ENCODE measurements around the gene TBC1D14.
A peak's percentile ranks its signal among the peaks of the same experiment; 100 is the strongest.

TBC1D14 gene

DNA sequence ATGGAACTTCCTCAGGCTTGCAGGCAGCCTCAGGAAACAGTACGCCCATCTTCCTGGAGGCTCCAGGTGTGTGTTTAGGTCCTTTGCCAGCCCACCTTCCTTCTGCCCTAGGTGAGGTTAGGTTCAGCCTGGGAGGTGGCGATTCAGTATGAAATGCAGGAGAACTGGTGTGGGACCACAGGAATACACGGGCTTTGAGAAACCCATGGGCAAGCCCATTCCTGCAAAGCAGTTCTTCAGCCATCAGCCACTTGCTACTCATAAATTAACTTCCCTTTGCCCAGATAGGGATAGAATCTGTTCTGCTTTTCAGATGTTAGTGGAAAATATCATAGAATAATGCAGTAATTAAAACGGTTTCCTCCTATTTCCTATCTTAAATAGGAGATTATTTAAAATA lies 32.2 kb downstream of the TBC1D14 start:
- ATAC-seq (no peak), DNase-seq (ENCODE audit: low spot score in 2 of 2) (no peak)
- H3K27ac Mint-ChIP-seq, result peak overlapping the region; percentile 89
- H3K4me1 Mint-ChIP-seq, result peaks cover 82% of the 10 kb centered on the region
- peak overlapping the region; percentile 65 for H3K4me3 Mint-ChIP-seq
- no peaks in the 10 kb centered on the region for H3K9me3 Mint-ChIP-seq
- peaks cover 19% of the 10 kb centered on the region for H3K36me3 Mint-ChIP-seq

DNA sequence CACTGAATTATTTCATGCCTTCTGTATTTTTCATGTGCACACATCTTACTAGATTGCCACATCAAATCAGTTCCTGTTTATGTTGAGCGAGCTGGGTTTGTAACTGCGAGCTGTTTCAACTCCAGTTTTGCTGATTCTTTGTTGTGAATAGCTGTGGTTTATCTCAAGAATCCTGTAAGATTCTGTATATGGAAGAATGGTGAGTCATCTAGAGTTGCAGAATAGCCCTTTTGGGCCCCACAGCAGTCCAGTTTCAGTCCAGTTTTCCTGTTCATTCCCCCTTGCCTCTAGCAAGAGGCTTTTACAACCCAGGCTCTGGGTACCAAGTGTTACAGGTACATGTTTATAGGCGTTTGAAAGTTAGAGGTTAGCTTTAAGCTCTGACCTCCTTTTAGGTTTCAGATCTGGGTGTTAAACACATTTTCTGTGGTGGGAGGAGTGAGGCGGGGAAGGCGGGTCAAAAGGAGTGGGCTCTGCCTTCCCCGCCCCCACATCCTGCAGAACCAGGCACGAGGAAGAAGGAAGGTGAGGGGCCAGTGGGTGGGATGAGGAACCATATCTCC lies 32.7 kb downstream of the TBC1D14 start:
- peak overlapping the region; percentile 89 for H3K27ac Mint-ChIP-seq
- peak in 1 of 2 donors; percentile 62 for DNase-seq (ENCODE audit: low spot score in 2 of 2)
- H3K4me1 Mint-ChIP-seq, result peaks cover 79% of the 10 kb centered on the region
- peak overlapping the region; percentile 65 for H3K4me3 Mint-ChIP-seq
- ATAC-seq, result peak; percentile 81
- H3K36me3 Mint-ChIP-seq, result peaks cover 20% of the 10 kb centered on the region
- H3K9me3 Mint-ChIP-seq, result no peaks in the 10 kb centered on the region

DNA sequence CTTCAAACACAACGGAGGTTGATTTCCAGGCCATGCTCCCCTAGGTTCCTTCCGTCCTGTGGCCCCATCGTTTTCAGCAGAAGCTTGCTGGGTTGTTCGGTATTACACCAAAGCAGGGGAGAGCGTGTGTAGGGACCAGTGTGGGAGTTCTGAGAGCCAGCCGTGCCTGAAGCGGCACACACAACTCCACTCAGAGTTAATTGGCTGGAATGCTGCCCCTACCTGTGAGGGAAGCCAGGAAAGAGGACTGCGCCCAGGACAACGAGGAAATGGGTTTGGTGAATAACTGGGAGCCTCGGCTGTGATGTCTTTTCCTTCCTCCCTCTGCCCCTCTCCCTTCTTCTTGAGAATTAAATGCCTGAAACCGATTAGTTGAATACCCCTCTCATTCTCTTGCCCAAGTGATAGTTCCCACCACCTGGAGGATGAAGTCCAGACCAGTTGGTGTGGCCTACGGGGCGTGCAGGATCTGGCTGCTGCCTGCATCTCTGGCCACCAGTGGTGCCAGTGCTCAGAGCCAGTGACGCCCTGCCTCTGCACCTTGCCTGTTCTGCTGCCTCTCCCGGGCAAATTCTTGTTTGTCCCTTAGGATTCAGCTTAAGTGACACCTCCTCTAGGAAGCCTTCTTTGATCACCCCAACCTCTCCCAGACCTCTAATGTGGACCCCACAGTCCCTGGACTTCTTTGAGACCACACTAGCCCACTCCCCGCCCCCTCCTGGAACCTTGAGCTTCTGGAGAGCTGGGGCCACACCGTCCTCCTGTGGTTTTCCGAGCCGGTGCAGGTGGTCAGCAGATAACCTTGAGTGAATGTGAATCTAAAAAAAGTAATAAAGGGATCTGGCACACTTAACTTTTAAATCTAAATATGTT lies 33.6 kb downstream of the TBC1D14 start:
- no peak for DNase-seq (ENCODE audit: low spot score in 2 of 2)
- H3K4me1 Mint-ChIP-seq, result peaks cover 78% of the 10 kb centered on the region
- H3K4me3 Mint-ChIP-seq, result peak overlapping the region; percentile 65
- peak overlapping the region; percentile 89 for H3K27ac Mint-ChIP-seq
- ATAC-seq, result no peak
- peaks cover 25% of the 10 kb centered on the region for H3K36me3 Mint-ChIP-seq
- no peaks in the 10 kb centered on the region for H3K9me3 Mint-ChIP-seq

DNA sequence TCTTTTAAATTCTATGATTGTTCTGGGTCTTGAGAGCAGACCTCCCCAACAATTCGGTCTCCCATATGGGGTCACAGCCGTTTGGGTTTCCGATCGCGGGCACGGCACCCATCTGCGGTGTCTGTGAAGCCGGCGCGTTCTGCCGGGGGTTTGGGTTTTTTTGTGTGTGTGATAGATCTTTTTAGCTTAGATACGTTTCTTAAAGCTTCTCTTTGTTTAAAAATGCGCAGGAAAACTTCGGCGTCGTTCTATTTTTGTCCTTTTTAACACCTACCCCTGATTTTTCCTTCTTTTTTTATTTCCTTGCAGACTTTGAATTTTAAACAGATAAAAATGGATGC lies 34.2 kb downstream of the TBC1D14 start:
- Mint-ChIP-seq H3K4me3 (peak overlapping the region; percentile 65), H3K9me3 (no peaks in the 10 kb centered on the region), H3K36me3 (peaks cover 25% of the 10 kb centered on the region), H3K27ac (peak overlapping the region; percentile 89), H3K4me1 (peaks cover 75% of the 10 kb centered on the region)
- ATAC-seq (no peak), DNase-seq (ENCODE audit: low spot score in 2 of 2) (no peak)

- Mint-ChIP-seq H3K4me1 (peaks cover 69% of the 10 kb centered on the region), H3K36me3 (peaks cover 25% of the 10 kb centered on the region), H3K4me3 (no peak overlapping the region), H3K27ac (peak overlapping the region; percentile 89), H3K9me3 (no peaks in the 10 kb centered on the region)
- no peak for ATAC-seq
- DNase-seq (ENCODE audit: low spot score in 2 of 2), result no peak
Observed at GRCh38 chr4:6944301-6945051, 34.9 kb downstream of the TBC1D14 start.

GRCh38 chr4:6945052-6945409 lies 35.4 kb downstream of the TBC1D14 start:
- H3K4me3 Mint-ChIP-seq, result no peak overlapping the region
- H3K27ac Mint-ChIP-seq, result peak overlapping the region; percentile 89
- no peaks in the 10 kb centered on the region for H3K9me3 Mint-ChIP-seq
- no peak for ATAC-seq
- DNase-seq (ENCODE audit: low spot score in 2 of 2), result no peak
- peaks cover 67% of the 10 kb centered on the region for H3K4me1 Mint-ChIP-seq
- H3K36me3 Mint-ChIP-seq, result peaks cover 25% of the 10 kb centered on the region

GRCh38 chr4:6946497-6946896 lies 36.9 kb downstream of the TBC1D14 start:
- H3K4me3 Mint-ChIP-seq, result no peak overlapping the region

DNA sequence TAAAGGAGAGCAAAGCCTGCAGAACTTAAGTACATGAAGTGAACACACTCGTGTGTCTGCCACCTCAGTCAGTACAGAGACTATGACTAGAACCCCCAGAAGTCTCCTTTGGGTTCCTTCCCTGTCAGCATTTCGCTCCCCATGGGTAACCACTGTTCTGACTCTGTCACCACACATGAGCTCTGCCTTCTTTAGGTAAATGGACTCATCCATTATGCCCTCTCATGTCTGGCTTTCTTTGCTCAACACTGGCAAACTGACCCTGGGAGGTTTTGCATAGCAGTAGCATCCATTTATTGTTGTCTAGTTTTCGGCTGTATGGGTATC lies 38.5 kb downstream of the TBC1D14 start:
- DNase-seq (ENCODE audit: low spot score in 2 of 2) (no peak), ATAC-seq (peak; percentile 96)
- H3K9me3 Mint-ChIP-seq, result no peaks in the 10 kb centered on the region
- H3K4me3 Mint-ChIP-seq, result no peak overlapping the region
- peaks cover 52% of the 10 kb centered on the region for H3K4me1 Mint-ChIP-seq
- H3K36me3 Mint-ChIP-seq, result peaks cover 22% of the 10 kb centered on the region
- H3K27ac Mint-ChIP-seq, result peak overlapping the region; percentile 63

More at GRCh38 chr4:6946497-6946896, 36.9 kb downstream of the TBC1D14 start:
- DNase-seq (ENCODE audit: low spot score in 2 of 2) (no peak), ATAC-seq (no peak)
- Mint-ChIP-seq H3K36me3 (peaks cover 25% of the 10 kb centered on the region), H3K4me1 (peaks cover 56% of the 10 kb centered on the region), H3K27ac (no peak overlapping the region), H3K9me3 (no peaks in the 10 kb centered on the region)

GRCh38 chr4:6951880-6952381 lies 42.3 kb downstream of the TBC1D14 start:
- H3K27ac Mint-ChIP-seq, result peak overlapping the region; percentile 75
- DNase-seq (ENCODE audit: low spot score in 2 of 2) (no peak), ATAC-seq (peak; percentile 78)
- no peaks in the 10 kb centered on the region for H3K9me3 Mint-ChIP-seq
- H3K4me1 Mint-ChIP-seq, result peaks cover 45% of the 10 kb centered on the region
- peak overlapping the region; percentile 41 for H3K4me3 Mint-ChIP-seq
- peaks cover 6% of the 10 kb centered on the region for H3K36me3 Mint-ChIP-seq

DNA sequence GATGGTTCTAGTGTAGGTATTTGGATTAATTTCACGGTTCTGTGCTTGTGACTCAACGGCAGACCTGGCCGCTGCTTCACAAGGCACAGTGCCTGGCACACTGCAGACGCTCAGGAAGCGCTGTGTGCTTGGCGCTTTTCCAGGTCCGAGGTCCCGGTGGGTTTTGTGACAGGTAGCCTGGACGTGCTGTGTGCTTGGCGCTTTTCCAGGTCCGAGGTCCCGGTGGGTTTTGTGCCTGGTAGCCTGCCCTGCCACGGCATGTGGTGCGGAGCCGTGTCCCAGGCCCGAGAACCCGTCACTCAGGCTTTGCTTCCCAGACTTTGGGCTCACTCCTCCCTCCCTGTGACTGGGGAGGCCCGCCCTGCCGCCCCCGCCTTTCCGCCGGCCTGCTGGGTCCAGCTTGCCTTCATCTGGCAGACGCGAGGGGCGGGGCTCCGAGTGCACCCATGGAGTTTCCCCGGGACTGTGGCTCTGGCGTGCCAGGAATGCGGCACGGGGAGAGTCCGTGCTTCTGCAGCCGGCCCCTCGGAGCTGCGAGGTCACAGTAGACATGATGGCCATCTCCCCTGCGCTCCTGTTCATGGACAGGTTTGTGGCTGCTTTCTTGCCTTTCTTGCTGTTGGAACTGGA lies 44.2 kb downstream of the TBC1D14 start:
- Mint-ChIP-seq H3K4me1 (peaks cover 33% of the 10 kb centered on the region), H3K4me3 (no peak overlapping the region), H3K36me3 (no peaks in the 10 kb centered on the region), H3K27ac (no peak overlapping the region), H3K9me3 (no peaks in the 10 kb centered on the region)
- DNase-seq (ENCODE audit: low spot score in 2 of 2) (no peak), ATAC-seq (no peak)

GRCh38 chr4:6955261-6955911 lies 45.8 kb downstream of the TBC1D14 start:
- peak overlapping the region; percentile 10 for H3K27ac Mint-ChIP-seq
- no peaks in the 10 kb centered on the region for H3K9me3 Mint-ChIP-seq
- H3K4me3 Mint-ChIP-seq, result no peak overlapping the region
- no peaks in the 10 kb centered on the region for H3K36me3 Mint-ChIP-seq
- DNase-seq (ENCODE audit: low spot score in 2 of 2), result no peak
- H3K4me1 Mint-ChIP-seq, result peaks cover 32% of the 10 kb centered on the region
- ATAC-seq, result no peak

- H3K4me1 Mint-ChIP-seq, result peaks cover 32% of the 10 kb centered on the region
- no peak overlapping the region for H3K4me3 Mint-ChIP-seq
- ATAC-seq, result no peak
Observed at GRCh38 chr4:6956087-6956433, 46.4 kb downstream of the TBC1D14 start.

DNA sequence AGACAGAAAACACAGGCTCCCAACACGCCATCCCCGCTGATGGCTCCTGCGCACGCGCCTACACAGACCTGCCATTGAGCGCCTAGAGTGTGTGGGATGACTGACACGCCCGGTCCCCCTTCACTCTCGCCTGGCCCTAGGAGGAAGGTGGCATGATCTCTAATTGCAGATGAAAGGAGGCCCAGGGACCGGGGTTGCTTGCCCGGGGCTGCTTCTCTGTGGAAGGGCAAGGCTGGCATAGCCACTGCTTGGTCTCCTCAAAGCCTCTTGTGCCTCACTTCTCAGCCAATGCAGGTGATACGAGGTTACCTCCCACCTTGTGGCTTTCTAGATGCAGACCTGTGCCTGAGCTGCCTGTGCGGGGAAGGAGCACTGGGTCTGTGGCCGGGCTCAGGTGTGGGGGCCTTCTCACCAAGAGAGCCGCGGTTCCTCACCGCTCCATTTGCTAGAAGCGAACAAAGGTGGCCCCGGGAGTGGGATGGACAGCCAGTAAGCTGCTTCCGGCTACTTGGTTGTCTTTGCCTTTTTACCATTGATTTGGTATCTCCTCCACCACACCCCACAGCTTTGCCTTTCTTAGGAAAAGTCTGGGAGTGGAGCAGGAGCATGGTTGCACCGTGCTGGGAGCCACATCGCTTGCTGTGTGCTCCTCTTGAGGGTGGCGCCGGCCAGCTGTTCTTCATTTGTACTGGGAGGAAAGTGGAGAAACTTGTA lies 47.0 kb downstream of the TBC1D14 start:
- no peak for ATAC-seq
- peak overlapping the region; percentile 51 for H3K27ac Mint-ChIP-seq
- no peak for DNase-seq (ENCODE audit: low spot score in 2 of 2)
- peaks cover 35% of the 10 kb centered on the region for H3K4me1 Mint-ChIP-seq
- H3K36me3 Mint-ChIP-seq, result peaks cover 12% of the 10 kb centered on the region
- no peaks in the 10 kb centered on the region for H3K9me3 Mint-ChIP-seq
- H3K4me3 Mint-ChIP-seq, result no peak overlapping the region

More at GRCh38 chr4:6956087-6956433, 46.4 kb downstream of the TBC1D14 start:
- H3K9me3 Mint-ChIP-seq, result no peaks in the 10 kb centered on the region
- H3K27ac Mint-ChIP-seq, result no peak overlapping the region
- no peak for DNase-seq (ENCODE audit: low spot score in 2 of 2)
- H3K36me3 Mint-ChIP-seq, result peaks cover 6% of the 10 kb centered on the region

GRCh38 chr4:6957148-6957520 lies 47.5 kb downstream of the TBC1D14 start:
- H3K36me3 Mint-ChIP-seq, result peaks cover 17% of the 10 kb centered on the region
- peaks cover 35% of the 10 kb centered on the region for H3K4me1 Mint-ChIP-seq
- H3K4me3 Mint-ChIP-seq, result no peak overlapping the region
- peak overlapping the region; percentile 51 for H3K27ac Mint-ChIP-seq
- H3K9me3 Mint-ChIP-seq, result no peaks in the 10 kb centered on the region
- DNase-seq (ENCODE audit: low spot score in 2 of 2) (no peak), ATAC-seq (no peak)

Data from stimulated activated effector memory CD8-positive, alpha-beta T cell treated with anti-CD3 and anti-CD28 coated beads, Interleukin-12 subunit alpha, Interleukin-12 subunit beta, amount 100 ng/mL, for 72 hours (primary cell).